ENCODE measurements around the gene NXN.
"Not testable (repeated sequence)": the region's sequence is repeated elsewhere in the genome, so short reads cannot be mapped to it uniquely, and the experiment has no call there.

NXN gene

DNA sequence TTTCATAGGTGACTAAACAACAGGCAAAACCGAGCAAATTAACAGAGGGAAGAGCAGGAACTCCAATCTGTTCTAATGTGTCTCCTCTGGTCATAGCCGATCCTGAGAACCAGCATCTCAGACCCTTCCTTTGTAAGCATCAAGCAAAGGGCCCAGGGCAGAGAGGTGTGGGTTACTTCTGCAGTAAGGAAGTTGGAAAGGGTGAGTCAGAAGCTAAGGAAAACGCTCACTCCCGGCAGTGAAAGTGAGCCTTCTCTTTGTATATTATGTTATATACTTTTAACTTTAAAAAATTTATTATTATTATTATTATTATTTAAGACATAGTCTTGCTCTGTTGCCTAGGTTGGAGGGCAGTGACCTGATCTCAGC lies 119.8 kb downstream of the NXN start:
- H3K36me3 ChIP-seq (ENCODE audit: control insufficient read depth, insufficient read depth, low read length): no peaks in the 10 kb centered on the region
- DNase-seq (ENCODE audit: extremely low read depth, insufficient read length): no peak
- no peaks in the 10 kb centered on the region for H3K27me3 ChIP-seq (replicated peaks; ENCODE audit: control insufficient read depth, insufficient read depth, low read length)
- H3K4me3 ChIP-seq (replicated peaks; ENCODE audit: low read depth, low read length): no peak overlapping the region
- TF ChIP-seq, protein P1, sequence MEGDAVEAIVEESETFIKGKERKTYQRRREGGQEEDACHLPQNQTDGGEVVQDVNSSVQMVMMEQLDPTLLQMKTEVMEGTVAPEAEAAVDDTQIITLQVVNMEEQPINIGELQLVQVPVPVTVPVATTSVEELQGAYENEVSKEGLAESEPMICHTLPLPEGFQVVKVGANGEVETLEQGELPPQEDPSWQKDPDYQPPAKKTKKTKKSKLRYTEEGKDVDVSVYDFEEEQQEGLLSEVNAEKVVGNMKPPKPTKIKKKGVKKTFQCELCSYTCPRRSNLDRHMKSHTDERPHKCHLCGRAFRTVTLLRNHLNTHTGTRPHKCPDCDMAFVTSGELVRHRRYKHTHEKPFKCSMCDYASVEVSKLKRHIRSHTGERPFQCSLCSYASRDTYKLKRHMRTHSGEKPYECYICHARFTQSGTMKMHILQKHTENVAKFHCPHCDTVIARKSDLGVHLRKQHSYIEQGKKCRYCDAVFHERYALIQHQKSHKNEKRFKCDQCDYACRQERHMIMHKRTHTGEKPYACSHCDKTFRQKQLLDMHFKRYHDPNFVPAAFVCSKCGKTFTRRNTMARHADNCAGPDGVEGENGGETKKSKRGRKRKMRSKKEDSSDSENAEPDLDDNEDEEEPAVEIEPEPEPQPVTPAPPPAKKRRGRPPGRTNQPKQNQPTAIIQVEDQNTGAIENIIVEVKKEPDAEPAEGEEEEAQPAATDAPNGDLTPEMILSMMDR (IDR thresholded peaks at IDR 0.05; ENCODE audit: insufficient read depth, low read length, poor library complexity, severe bottlenecking): no peak

DNA sequence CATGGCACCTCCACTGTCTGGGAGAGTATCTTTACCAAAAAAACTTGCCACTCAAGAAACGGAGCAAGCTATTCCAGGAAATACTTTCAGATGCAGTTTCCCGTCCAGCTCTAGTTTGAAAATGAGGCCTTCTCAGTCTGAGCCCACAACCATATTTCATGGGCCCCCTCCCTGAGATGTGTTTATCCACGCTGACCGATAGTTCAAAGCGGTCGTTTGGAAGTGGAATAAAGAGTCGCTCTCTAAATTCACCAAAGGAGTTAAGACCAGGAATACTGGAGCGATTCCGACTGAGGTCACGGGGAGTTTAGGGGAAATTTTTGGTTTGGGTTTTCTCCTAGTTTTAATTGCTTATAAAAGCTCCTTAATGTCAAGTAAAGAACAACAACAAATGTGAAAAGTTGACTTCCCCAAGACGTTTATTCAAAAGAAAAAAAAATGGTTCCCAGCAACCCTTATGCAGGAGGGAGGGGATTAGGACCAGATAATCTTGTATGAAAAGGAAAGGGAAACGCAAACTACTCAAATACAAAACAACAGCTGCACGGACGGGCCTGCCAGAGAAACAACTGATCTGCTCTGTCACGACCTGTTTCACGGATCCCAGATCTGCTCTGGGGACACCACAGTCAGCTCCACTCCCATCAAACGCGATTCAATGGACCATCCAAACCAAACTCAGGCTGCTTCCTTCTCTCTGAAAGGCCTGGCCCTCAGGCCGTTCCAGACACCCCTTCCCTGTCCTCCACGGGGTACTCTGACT lies 120.3 kb downstream of the NXN start:
- TF ChIP-seq, protein P1 (IDR thresholded peaks at IDR 0.05; ENCODE audit: insufficient read depth, low read length, poor library complexity, severe bottlenecking): no peak
- Histone ChIP-seq H3K36me3 (ENCODE audit: control insufficient read depth, insufficient read depth, low read length) (no peaks in the 10 kb centered on the region), H3K4me3 (replicated peaks; ENCODE audit: low read depth, low read length) (no peak overlapping the region), H3K27me3 (replicated peaks; ENCODE audit: control insufficient read depth, insufficient read depth, low read length) (no peaks in the 10 kb centered on the region)
- no peak for DNase-seq (ENCODE audit: extremely low read depth, insufficient read length)

DNA sequence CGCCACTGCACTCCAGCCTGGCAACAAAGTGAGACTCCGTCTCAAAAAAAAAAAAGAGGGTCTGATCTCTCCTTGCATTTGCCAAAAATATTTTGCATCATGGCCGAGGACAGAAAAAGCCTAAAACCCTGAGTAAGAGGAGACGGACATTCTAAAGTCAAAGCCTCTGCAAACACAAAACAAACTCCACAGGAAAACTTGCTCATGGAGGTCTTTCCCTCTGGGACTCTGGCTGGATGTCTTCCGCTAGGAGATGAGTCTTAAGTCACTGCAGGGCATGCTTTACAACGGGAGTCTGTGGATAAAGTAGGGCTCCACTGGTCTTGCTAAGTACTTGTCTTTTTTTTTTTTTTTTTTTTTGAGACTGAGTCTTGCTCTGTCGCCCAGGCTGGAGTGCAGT lies 123.4 kb downstream of the NXN start:
- TF ChIP-seq, protein P1 (IDR thresholded peaks at IDR 0.05; ENCODE audit: insufficient read depth, low read length, poor library complexity, severe bottlenecking): no peak
- no peaks in the 10 kb centered on the region for H3K36me3 ChIP-seq (ENCODE audit: control insufficient read depth, insufficient read depth, low read length)
- no peak for DNase-seq (ENCODE audit: extremely low read depth, insufficient read length)
- no peaks in the 10 kb centered on the region for H3K27me3 ChIP-seq (replicated peaks; ENCODE audit: control insufficient read depth, insufficient read depth, low read length)
- H3K4me3 ChIP-seq (replicated peaks; ENCODE audit: low read depth, low read length): no peak overlapping the region

DNA sequence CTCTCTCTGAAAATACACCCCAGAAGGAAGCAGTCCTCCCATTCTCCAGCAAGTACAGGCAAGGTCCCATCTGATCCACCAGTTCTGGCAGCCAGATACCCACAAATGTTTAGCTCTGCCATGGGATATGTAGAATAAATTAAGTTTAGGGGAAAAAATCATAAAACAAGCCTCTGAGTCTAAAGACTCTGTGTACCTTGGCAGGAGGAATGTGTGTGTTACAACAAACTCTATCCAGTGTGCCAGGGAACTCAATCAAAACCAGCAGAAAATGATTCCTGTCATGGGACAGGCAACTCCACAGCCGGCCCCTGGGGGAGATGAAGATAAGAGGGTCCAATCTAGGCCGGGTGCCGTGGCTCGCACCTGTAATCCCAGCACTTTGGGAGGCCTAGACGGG lies 124.0 kb downstream of the NXN start:
- Histone ChIP-seq H3K4me3 (replicated peaks; ENCODE audit: low read depth, low read length) (no peak overlapping the region), H3K36me3 (ENCODE audit: control insufficient read depth, insufficient read depth, low read length) (no peaks in the 10 kb centered on the region), H3K27me3 (replicated peaks; ENCODE audit: control insufficient read depth, insufficient read depth, low read length) (no peaks in the 10 kb centered on the region)
- DNase-seq (ENCODE audit: extremely low read depth, insufficient read length): no peak
- TF ChIP-seq, protein P1 (IDR thresholded peaks at IDR 0.05; ENCODE audit: insufficient read depth, low read length, poor library complexity, severe bottlenecking): no peak

DNA sequence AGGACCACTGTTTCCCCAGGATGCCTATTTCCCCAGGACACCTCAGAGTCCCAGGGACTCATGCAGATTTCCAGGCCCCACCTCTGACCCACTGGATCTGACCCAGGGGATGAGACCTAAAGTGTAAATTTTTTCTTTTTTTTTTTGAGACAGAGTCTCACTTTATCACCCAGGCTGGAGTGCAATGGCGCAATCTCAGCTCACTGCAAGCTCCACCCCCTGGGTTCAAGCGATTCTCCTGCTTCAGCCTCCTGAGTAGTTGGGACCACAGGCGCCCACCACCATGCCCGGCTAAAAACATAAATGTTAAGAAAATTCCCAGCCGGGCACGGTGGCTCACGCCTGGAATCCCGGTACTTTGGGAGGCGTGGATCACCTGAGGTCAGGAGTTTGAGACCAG lies 126.7 kb downstream of the NXN start:
- H3K36me3 ChIP-seq (ENCODE audit: control insufficient read depth, insufficient read depth, low read length); H3K27me3 ChIP-seq (replicated peaks; ENCODE audit: control insufficient read depth, insufficient read depth, low read length); H3K4me3 ChIP-seq (replicated peaks; ENCODE audit: low read depth, low read length); DNase-seq (ENCODE audit: extremely low read depth, insufficient read length): not testable (repeated sequence)

DNA sequence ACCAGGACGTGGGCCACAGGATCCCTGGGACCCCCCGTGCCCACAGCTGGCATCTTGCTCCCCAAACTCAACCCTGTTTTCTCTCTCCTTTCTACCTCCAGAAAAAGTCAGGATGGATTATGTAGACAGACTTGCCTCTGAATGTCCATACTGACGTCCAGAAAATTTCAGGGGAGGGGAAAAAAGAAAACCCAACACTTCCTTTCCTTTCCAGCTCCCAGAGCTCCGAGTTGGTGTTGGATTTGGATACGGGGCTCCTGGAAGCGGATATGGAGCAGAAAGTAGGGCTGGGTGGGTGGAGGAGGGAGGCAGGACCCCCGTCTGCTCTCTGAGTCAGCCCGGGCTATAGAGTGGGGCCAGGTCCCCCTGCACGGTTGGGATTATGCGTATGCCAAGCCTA lies 127.2 kb downstream of the NXN start:
- TF ChIP-seq, protein P1 (IDR thresholded peaks at IDR 0.05; ENCODE audit: insufficient read depth, low read length, poor library complexity, severe bottlenecking): no peak
- Histone ChIP-seq H3K4me3 (replicated peaks; ENCODE audit: low read depth, low read length) (no peak overlapping the region), H3K36me3 (ENCODE audit: control insufficient read depth, insufficient read depth, low read length) (no peaks in the 10 kb centered on the region), H3K27me3 (replicated peaks; ENCODE audit: control insufficient read depth, insufficient read depth, low read length) (no peaks in the 10 kb centered on the region; the same call in 1 of the 2 replicates)
- DNase-seq (ENCODE audit: extremely low read depth, insufficient read length): no peak
